Spleen (tissue), 11 donors: Measurements from ENCODE around the gene RHEX. TPM values are rescaled to one million over a fixed set of nuclear protein-coding genes. Genes with fewer than 3 reads are reported as not detected.
A peak's percentile ranks its signal among the peaks of the same experiment; 100 is the strongest.

ENCODE experiments used
- DNase-seq: peaks from one replicate; pipeline ENCODE4 v3.0.0-alpha.2; 2020
- H3K27ac ChIP-seq, 8 donors: fragments of 200-600 bp; sonication (generic) in 7 of 8; 1 replicate in 4 of 8; 2 replicates in 4 of 8; pipeline versions ENCODE4 v1.5.0 to v1.8.0; 2016 to 2021; ENCODE audit warnings: inconsistent platforms in 4 of 8, mild to moderate bottlenecking in 4 of 8, moderate library complexity in 1 of 8
- H3K27me3 ChIP-seq, 7 donors: fragments of 200-600 bp; sonication (generic) in 6 of 7; replicated peaks in 1 of 7; 1 replicate in 4 of 7; 2 replicates in 3 of 7; pipeline versions ENCODE4 v1.5.0 to v1.8.0; 2016 to 2021; ENCODE audit warnings: inconsistent platforms in 3 of 7, mild to moderate bottlenecking in 1 of 7
- H3K36me3 ChIP-seq, 6 donors: fragments of 200-600 bp; sonication (generic) in 5 of 6; 1 replicate in 4 of 6; 2 replicates in 2 of 6; pipeline versions ENCODE4 v1.5.0 to v1.8.0; 2016 to 2021; ENCODE audit warnings: inconsistent platforms in 2 of 6
- H3K4me1 ChIP-seq, 6 donors: fragments of 200-600 bp; sonication (generic) in 5 of 6; 1 replicate in 3 of 6; 2 replicates in 3 of 6; pipeline versions ENCODE4 v1.5.0 to v1.8.0; 2016 to 2021; ENCODE audit warnings: inconsistent platforms in 3 of 6
- H3K4me3 ChIP-seq, 8 donors: fragments of 200-600 bp; sonication (generic) in 7 of 8; 1 replicate in 4 of 8; 2 replicates in 4 of 8; pipeline versions ENCODE4 v1.5.0 to v1.8.0; 2016 to 2021; ENCODE audit warnings: inconsistent platforms in 4 of 8, mild to moderate bottlenecking in 4 of 8, moderate library complexity in 2 of 8
- H3K9me3 ChIP-seq, 8 donors: fragments of 200-600 bp; sonication (generic) in 7 of 8; 1 replicate in 4 of 8; 2 replicates in 4 of 8; pipeline versions ENCODE4 v1.5.0 to v1.8.0; 2016 to 2021; ENCODE audit warnings: inconsistent platforms in 4 of 8
- CTCF ChIP-seq, 11 experiments: fragments of 200-600 bp in 7 of 11; fragments of 450-650 bp in 4 of 11; sonication (generic) in 4 of 11; IDR thresholded peaks in 8 of 11; conservative IDR thresholded peaks in 3 of 11; 1 replicate in 7 of 11; 2 replicates in 4 of 11; pipeline versions ENCODE4 v1.4.0 to v1.8.0; 2016 to 2021; ENCODE audit warnings: antibody characterized with exemption in 11 of 11, inconsistent platforms in 4 of 11, mild to moderate bottlenecking in 1 of 11
- POLR2A ChIP-seq, 3 donors: fragments of 450-650 bp; IDR thresholded peaks; one replicate each; pipeline ENCODE4 v1.5.1; 2017; ENCODE audit warnings: antibody characterized with exemption in 3 of 3, mild to moderate bottlenecking in 1 of 3
- POLR2AphosphoS5 ChIP-seq, 3 donors: sonication (generic); formaldehyde crosslinking; IDR thresholded peaks; one replicate each; pipeline ENCODE4 v1.5.1; 2017; ENCODE audit warnings: antibody characterized with exemption in 3 of 3
- WGBS, 5 donors: extraction: QIAGEN DNeasy Blood & Tissue Kit in 3 of 5; methylation state at CpG; one replicate each; pipeline versions ENCODE4 v1.1.5 to v1.1.7; 2013 to 2018; 5-methylcytosine and 5-hydroxymethylcytosine counted together
- intact Hi-C: fragments of 100-400 bp; cut with DNase I; formaldehyde crosslinking; loops from one replicate; pipeline ENCODE4 v1.15.0; 2023; ENCODE audit warnings: low total_unique reads
- polyA plus RNA-seq, 3 donors: library from polyadenylated mRNA; stranded (reverse); fragments of 200-250 nt; gene quantifications; one replicate each; pipeline ENCODE4 v1.2.1, GENCODE V29; 2013
- total RNA-seq, 7 donors: library from RNA; depleted of rRNA in 3 of 7; stranded (reverse); fragments of >200 nt in 3 of 7; fragmentation: NEBNext Ultra II Directional in 4 of 7; extraction: Animal tissue kit (Norgen Biotek cat#: 25700) in 4 of 7; gene quantifications; one replicate each; pipeline versions ENCODE4 v1.1.0 to v1.2.1, GENCODE V29; 2016 to 2021
- donor health status: healthy with polysubstance abuse.
- donor health status: DM: no; HTN: no; CAD: no; lungs with moderate emphysema.
- donor health status: DM: no; HTN: no; CAD: no.
- donor health status: Bipolar disorder and iron deficiency.
- donor health status: healthy.
- donor health status: DM: no; HTN: no; CAD: no.
- donor health status: DM: yes; HTN: yes; CAD: no.

RHEX gene
- total and polyA plus RNA-seq, 10 donors: 0.91 to 6.2 (median 2.4) TPM

- no peak for DNase-seq
- intact Hi-C loops: loop anchor here (5.0 kb wide), 1 partner anchor 75 kb away; no protein-coding TSS in a partner anchor
- H3K27me3 ChIP-seq: peaks cover 0 to 6% (median 0%) of the 10 kb centered on the region in 7 donors
- no peaks in the 10 kb centered on the region for H3K36me3 ChIP-seq
- no peaks in the 10 kb centered on the region for H3K9me3 ChIP-seq
- TF ChIP-seq POLR2A (IDR thresholded peaks at IDR 0.05): no peak
- TF ChIP-seq CTCF (IDR thresholded peaks at IDR 0.05 in 8 of 11, conservative IDR thresholded peaks at IDR 0.05 in 3 of 11): no peak
- no peak for TF ChIP-seq POLR2AphosphoS5 (IDR thresholded peaks at IDR 0.05)
- no peak overlapping the region for H3K27ac ChIP-seq
- H3K4me3 ChIP-seq: no peak overlapping the region
- 66 to 84% (median 67%) methylated on average over 5 of the region's 5 CpGs for WGBS, 5 donors
- peaks cover 0 to 63% (median 24%) of the 10 kb centered on the region in 6 donors for H3K4me1 ChIP-seq
These were observed 20.4 kb upstream of the RHEX start for GRCh38 chr1:206032380-206033140.

- Histone ChIP-seq H3K4me1 (peaks cover 4 to 88% (median 42%) of the 10 kb centered on the region in 6 donors), H3K27ac (peak overlapping the region in 7 of 8 donors; percentile 48 to 84 (median 65)), H3K9me3 (no peaks in the 10 kb centered on the region), H3K4me3 (peak overlapping the region; percentile 10 to 67 (median 29)), H3K36me3 (no peaks in the 10 kb centered on the region), H3K27me3 (no peaks in the 10 kb centered on the region)
- peak in 2 of 3 donors; percentile 59 to 80 for TF ChIP-seq POLR2AphosphoS5 (IDR thresholded peaks at IDR 0.05)
- TF ChIP-seq CTCF (IDR thresholded peaks at IDR 0.05 in 8 of 11, conservative IDR thresholded peaks at IDR 0.05 in 3 of 11): no peak
- no peak for TF ChIP-seq POLR2A (IDR thresholded peaks at IDR 0.05)
- no peak for DNase-seq
- WGBS, 5 donors: 13 to 38% (median 27%) methylated on average over 5 of the region's 5 CpGs
- intact Hi-C loops: no loop called here
These were observed 17.9 kb upstream of the RHEX start for GRCh38 chr1:206035027-206035426.

- Histone ChIP-seq H3K27me3 (no peaks in the 10 kb centered on the region), H3K27ac (peak overlapping the region in 7 of 8 donors; percentile 10 to 84 (median 65)), H3K4me1 (peaks cover 4 to 89% (median 40%) of the 10 kb centered on the region in 6 donors), H3K4me3 (peak overlapping the region in 6 of 8 donors; percentile 0 to 67 (median 20)), H3K9me3 (no peaks in the 10 kb centered on the region), H3K36me3 (no peaks in the 10 kb centered on the region)
- WGBS, 5 donors: 11 to 23% (median 15%) methylated on average over 2 of the region's 2 CpGs
- DNase-seq: no peak
- intact Hi-C loops: no loop called here
- TF ChIP-seq POLR2AphosphoS5 (IDR thresholded peaks at IDR 0.05) (no peak), CTCF (IDR thresholded peaks at IDR 0.05 in 8 of 11, conservative IDR thresholded peaks at IDR 0.05 in 3 of 11) (no peak), POLR2A (IDR thresholded peaks at IDR 0.05) (no peak)
These were observed 16.1 kb upstream of the RHEX start for GRCh38 chr1:206036663-206037455.
